GM21717 (cell line): ENCODE results near the gene WDR90.

ENCODE experiments used
- ATAC-seq: cut with Tn5 transposase; IDR thresholded peaks from one replicate; pipeline ENCODE4 v1.9.1; 2021; ENCODE audit warnings: mild to moderate bottlenecking, moderate library complexity; ENCODE audit not compliant: unreplicated experiment

Gene WDR90

GRCh38 chr16:658679-659571, 9.8 kb downstream of the WDR90 start:
- no peak for ATAC-seq

DNA sequence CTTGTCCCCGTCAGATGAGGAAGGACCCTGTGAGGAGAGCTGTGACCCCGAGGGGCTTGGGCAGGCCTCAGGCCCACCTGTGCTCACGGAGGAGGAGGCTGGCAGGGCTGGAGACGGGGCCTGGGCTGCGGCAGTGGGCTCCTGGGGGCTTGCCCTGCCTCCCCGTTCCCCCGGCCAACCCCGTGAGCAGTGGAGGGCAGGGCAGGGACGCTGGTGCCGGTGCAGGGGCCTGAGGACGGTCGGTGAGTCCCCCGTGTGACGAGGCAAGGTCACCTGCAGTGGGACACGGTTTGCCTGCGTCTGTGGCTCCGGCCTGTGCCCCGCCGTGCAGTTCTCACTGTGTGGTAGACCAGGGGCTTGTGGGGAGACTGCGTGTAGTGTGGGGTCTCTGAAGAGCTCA, 10.5 kb downstream of the WDR90 start:
- no peak for ATAC-seq

DNA sequence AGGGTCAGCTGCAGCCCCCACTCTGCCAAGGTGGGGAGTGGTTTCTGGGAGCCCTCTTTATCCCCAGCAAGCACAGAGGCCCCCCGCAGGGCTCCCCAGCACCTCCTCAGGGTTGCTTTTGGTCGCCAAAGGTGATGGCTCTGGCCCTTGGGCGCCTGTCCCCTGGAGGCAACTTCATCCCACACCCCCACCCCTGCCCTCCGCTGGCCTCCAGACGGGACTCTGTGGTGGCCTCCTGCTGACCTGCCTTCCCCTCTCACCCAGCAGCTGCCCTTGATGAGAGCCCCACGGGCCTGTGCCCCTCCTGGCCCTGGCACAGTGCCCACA, 10.9 kb downstream of the WDR90 start:
- no peak for ATAC-seq

DNA sequence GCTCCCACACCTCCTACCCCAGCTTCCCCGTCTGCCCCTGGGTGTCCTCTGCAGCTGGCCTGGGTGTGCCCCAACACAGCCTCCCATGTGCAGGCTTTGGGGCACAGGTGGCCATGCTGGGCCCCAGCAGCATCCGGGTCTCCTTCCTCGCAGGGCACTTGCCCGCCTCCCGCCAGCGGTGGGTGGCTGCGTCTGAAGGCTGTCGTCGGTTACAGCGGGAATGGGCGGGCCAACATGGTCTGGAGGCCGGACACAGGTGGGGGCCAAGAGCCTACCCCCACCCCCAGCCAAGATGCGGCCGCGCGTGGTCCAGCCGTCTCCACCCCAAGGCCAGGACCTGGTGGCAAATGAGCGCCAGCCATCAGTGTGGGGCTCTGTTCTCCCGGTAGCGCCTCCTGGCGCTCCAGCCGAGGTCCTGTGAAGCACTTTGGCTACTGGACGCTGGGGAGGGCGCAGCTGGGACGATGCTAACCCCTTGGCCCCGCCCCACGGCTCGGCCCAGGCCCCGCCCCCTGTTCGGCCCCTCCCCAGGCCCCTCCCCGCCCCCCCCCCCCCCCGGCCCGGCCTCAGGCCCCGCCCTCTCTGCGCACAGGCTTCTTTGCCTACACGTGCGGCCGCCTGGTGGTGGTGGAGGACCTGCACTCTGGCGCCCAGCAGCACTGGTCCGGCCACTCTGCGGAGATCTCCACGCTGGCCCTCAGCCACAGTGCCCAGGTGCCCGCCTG, 11.5 kb downstream of the WDR90 start:
- ATAC-seq = no peak

- no peak for ATAC-seq
These were observed 12.1 kb downstream of the WDR90 start for GRCh38 chr16:661184-661821.

DNA sequence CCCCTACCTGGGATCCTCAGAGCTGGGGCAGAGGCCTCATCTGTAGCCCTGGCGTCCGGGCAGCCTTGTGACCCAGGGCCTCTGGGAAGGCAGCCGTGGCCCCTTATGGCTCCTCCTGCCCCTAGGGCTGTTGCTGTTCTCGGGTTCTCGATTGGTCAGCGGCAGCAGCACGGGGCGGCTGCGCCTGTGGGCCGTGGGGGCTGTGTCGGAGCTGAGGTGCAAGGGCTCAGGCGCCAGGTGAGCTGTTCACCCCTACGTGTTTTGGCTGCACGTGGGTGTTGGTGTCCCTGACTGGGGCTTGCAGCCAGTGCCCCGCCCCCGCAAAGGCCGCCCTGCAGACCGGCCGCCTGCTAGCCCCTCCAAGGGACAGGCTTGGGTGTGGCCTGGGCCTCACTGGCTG, 12.9 kb downstream of the WDR90 start:
- no peak for ATAC-seq

DNA sequence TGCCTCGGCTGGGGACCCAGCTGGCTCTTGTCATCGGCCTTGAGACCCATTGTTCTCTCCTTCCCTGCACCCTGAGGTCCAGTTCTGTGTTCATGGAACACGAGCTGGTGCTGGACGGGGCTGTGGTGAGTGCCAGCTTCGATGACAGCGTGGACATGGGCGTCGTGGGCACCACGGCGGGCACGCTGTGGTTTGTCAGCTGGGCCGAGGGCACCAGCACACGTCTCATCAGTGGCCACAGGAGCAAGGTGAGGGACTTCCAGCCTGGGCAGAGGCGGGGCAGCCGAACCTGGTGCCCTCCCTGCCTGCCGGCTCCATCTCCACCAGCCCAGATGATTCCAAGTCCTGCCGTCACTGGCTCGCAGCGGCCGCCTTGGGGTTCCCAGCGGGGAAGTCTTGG, 13.4 kb downstream of the WDR90 start:
- ATAC-seq = no peak

- no peak for ATAC-seq
These were observed 17.4 kb downstream of the WDR90 start for GRCh38 chr16:666572-666971.

DNA sequence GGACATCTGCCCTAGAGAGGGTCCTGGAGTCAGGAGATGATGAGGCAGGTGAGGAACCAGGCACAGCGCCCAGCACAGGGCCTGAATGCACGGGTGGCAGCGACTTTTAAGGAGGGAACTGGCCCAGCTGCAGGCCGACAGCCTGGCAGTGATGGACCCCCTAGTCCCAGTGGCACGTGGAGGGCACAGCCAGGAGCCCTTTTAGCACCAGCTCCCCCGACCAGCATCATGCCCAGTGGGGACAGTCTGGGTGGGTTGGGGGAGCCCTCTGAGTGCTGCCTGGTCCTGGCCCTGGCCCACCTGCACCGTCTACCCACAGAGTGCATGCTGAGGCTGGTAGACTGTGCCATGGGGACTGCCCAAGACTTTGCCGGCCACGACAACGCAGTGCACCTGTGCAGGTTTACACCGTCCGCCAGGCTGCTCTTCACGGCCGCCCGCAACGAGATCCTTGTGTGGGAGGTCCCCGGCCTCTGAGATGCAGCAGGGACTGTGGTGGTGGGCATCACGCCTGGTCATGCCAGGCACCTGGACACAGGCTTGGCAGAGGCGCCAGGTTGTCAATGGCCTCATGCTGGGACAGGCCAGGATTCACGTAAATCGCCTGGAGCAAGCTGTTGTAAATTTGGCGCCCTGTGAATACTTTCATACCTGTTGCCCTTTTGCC, 18.1 kb downstream of the WDR90 start:
- ATAC-seq = no peak

GRCh38 chr16:667780-668518, 18.8 kb downstream of the WDR90 start, which contains the start of gene RHOT2:
Gene RHOT2 (plus strand): TSS chr16:668132. CDS start chr16:668200, 68 bp downstream.
- peak; percentile 64 for ATAC-seq

- ATAC-seq = peak; percentile 1
These were observed 19.5 kb downstream of the WDR90 start for GRCh38 chr16:668519-669171.

- no peak for ATAC-seq
These were observed 20.5 kb downstream of the WDR90 start for GRCh38 chr16:669666-670065.

DNA sequence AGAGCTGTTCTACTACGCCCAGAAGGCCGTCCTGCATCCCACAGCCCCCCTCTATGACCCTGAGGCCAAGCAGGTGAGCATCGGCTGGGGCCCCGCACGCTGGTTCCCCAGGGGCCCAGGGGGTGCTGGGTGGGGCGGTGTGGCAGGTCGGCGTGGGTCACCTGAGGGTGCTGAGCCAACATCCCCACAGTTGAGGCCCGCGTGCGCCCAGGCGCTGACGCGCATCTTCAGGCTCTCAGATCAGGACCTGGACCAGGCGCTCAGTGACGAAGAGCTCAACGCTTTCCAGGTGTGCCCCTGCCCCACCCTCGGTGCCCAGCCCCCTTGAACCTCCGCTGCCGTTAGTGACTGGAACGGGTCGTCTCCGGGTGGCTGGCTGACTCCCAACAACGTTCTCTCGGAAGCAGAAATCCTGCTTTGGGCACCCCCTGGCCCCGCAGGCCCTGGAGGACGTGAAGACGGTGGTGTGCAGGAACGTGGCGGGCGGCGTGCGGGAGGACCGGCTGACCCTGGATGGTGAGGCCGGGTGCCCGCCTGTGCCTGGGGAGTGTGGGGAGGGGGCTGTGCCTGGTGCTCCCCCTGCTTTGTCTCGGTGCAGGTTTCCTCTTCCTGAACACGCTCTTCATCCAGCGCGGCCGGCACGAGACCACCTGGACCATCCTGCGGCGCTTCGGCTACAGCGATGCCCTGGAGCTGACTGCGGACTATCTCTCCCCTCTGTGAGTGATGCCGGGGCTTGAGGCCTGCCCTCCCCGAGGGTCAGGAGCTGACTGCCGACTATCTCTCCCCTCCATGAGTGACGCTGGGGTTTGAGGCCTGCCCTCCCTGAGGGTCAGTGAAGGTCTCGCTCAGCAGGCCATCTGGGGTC, 21.6 kb downstream of the WDR90 start:
- no peak for ATAC-seq

- no peak for ATAC-seq
These were observed 22.4 kb downstream of the WDR90 start for GRCh38 chr16:671353-672131.

DNA sequence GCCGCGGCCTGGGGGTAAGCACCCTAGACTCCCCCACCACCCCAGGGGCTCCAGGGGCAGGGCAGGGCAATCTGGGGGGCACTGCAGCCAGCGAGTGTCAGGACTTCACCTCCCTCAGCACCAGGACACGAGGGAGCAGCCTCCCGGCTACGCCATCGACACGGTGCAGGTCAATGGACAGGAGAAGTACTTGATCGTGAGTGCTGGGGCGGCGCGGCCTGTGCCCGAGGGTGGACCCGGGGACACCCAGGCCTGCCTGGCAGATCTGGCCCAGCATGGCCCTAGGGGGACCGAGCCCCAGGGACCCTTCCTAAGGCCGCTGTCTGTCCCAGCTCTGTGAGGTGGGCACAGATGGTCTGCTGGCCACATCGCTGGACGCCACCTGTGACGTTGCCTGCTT, 23.2 kb downstream of the WDR90 start:
- ATAC-seq = no peak

- no peak for ATAC-seq
These were observed 23.7 kb downstream of the WDR90 start for GRCh38 chr16:672851-673250.

- ATAC-seq = no peak
These were observed 24.3 kb downstream of the WDR90 start for GRCh38 chr16:673399-673991.
